K562 (cell line): ENCODE results near the gene SEMA6D. TPM values are rescaled to one million over a fixed set of nuclear protein-coding genes. Genes with fewer than 3 reads are reported as not detected.

Source experiments
- ATAC-seq: fragments of 200-7000 bp; cut with Tn5 transposase; 3 replicates; pipeline ENCODE4 v1.9.1; 2020; ENCODE audit warnings: moderate library complexity
- BruUV-seq: library from RNA; stranded (reverse); fragments of 400-500 nt; replicated peaks from 2 replicates; lab custom pipeline; 2021; lab: Mats Ljungman, UMichigan
- CTCF ChIA-PET: fragments of 300-600 bp; formaldehyde crosslinking; extraction: SDS; loops from one replicate; lab custom pipeline; 2021; ENCODE audit warnings: low intra/inter-chr PET ratio; lab: Yijun Ruan, JAX
- POLR2A ChIA-PET: fragments of 300-600, 350-650 bp; sonication (Branson Sonifier 250); formaldehyde crosslinking; extraction: SDS; loops from one replicate; lab custom pipeline; 2021; ENCODE audit warnings: antibody characterized with exemption, inconsistent platforms; lab: Yijun Ruan, JAX
- DNase-seq, 4 experiments: peaks; one replicate each; pipeline versions ENCODE4 v3.0.0 to v3.0.0-alpha.2; 2011 to 2018; ENCODE audit warnings: low spot score in 3 of 4, mixed read lengths in 3 of 4; ENCODE audit errors: extremely low read depth in 1 of 4
- FAIRE-seq: peaks from 2 replicates; lab custom pipeline; 2011; peaks lifted over from hg19 to GRCh38; lab: Jason Lieb, UNC
- H2AFZ ChIP-seq: 2 replicates; pipeline ENCODE4 v1.6.0; 2011; ENCODE audit warnings: low read depth, low read length, control low read depth, inconsistent platforms
- H3K27ac ChIP-seq: fragments of 200-600 bp; 3 replicates; pipeline ENCODE4 v1.8.0; 2011; ENCODE audit warnings: low read depth, mild to moderate bottlenecking, control low read depth, inconsistent platforms, low read length, moderate library complexity, mixed read lengths; ENCODE audit errors: extremely low read depth
- H3K27me3 ChIP-seq, 2 experiments: fragments of 300-600 bp in 1 of 2; 2 replicates in 1 of 2; 3 replicates in 1 of 2; pipeline versions ENCODE4 v1.6.0 to v1.8.0; 2011; ENCODE audit warnings: inconsistent platforms in 2 of 2, low read length in 2 of 2, mild to moderate bottlenecking in 1 of 2, mixed read lengths in 1 of 2, moderate library complexity in 1 of 2; ENCODE audit not compliant: control insufficient read depth in 2 of 2, insufficient read depth in 2 of 2
- H3K36me3 ChIP-seq: fragments of 300-600 bp; 3 replicates; pipeline ENCODE4 v1.8.0; 2011; ENCODE audit warnings: mild to moderate bottlenecking, low read length, inconsistent platforms; ENCODE audit not compliant: control insufficient read depth, insufficient read depth
- H3K4me1 ChIP-seq, 2 experiments: fragments of 200-600 bp in 1 of 2; replicated peaks in 1 of 2; 2 replicates in 1 of 2; 3 replicates in 1 of 2; pipeline versions ENCODE4 v1.5.1 to v1.8.0; 2011; ENCODE audit warnings: inconsistent platforms in 2 of 2, low read length in 2 of 2, mild to moderate bottlenecking in 1 of 2, mixed read lengths in 1 of 2, moderate library complexity in 1 of 2; ENCODE audit not compliant: control insufficient read depth in 2 of 2, insufficient read depth in 2 of 2
- H3K4me2 ChIP-seq: 2 replicates; pipeline ENCODE4 v1.6.1; 2011; ENCODE audit warnings: low read length, control low read depth, inconsistent platforms, mixed read lengths; ENCODE audit not compliant: insufficient read depth
- H3K4me3 ChIP-seq: fragments of 200-600 bp; sonication (generic), shearing (Covaris generic); 2 replicates; pipeline ENCODE4 v1.5.1; 2016; ENCODE audit warnings: control low read depth, inconsistent platforms
- H3K79me2 ChIP-seq: fragments of 200-600 bp; 3 replicates; pipeline ENCODE4 v1.8.0; 2011; ENCODE audit warnings: low read length, inconsistent platforms; ENCODE audit not compliant: control insufficient read depth, insufficient read depth
- H3K9ac ChIP-seq, 2 experiments: 2 replicates each; pipeline versions ENCODE4 v1.6.0 to v1.6.1; 2011; ENCODE audit warnings: low read depth in 2 of 2, low read length in 2 of 2, control low read depth in 1 of 2, inconsistent platforms in 1 of 2, mild to moderate bottlenecking in 1 of 2, mixed read lengths in 1 of 2; ENCODE audit not compliant: insufficient read depth in 1 of 2
- H3K9me1 ChIP-seq: one replicate; pipeline ENCODE4 v1.6.0; 2011; ENCODE audit warnings: inconsistent platforms, mild to moderate bottlenecking, low read length, moderate library complexity; ENCODE audit not compliant: control insufficient read depth, insufficient read depth
- H3K9me3 ChIP-seq: replicated peaks from 2 replicates; pipeline ENCODE4 v1.5.1; 2011; ENCODE audit warnings: low read depth, low read length, inconsistent platforms; ENCODE audit not compliant: control insufficient read depth, insufficient read depth
- H4K20me1 ChIP-seq: replicated peaks from 2 replicates; pipeline ENCODE4 v1.6.1; 2011; ENCODE audit warnings: low read length, inconsistent platforms, mixed read lengths; ENCODE audit not compliant: control insufficient read depth, insufficient read depth
- C11orf30 ChIP-seq: fragments of 450-650 bp; IDR thresholded peaks from 2 replicates; pipeline ENCODE4 v1.6.1; 2016; ENCODE audit warnings: low read depth, mild to moderate bottlenecking
- CREB1 ChIP-seq, 2 experiments: sonication (generic) in 1 of 2; formaldehyde crosslinking in 1 of 2; IDR thresholded peaks; 2 replicates each; pipeline versions ENCODE4 v1.6.1 to v1.8.0; 2012 to 2022; ENCODE audit warnings: inconsistent platforms in 1 of 2, mild to moderate bottlenecking in 1 of 2, missing genetic modification reagents in 1 of 2, moderate library complexity in 1 of 2
- CREBBP ChIP-seq: IDR thresholded peaks from one replicate; pipeline ENCODE4 v1.6.1; 2012; ENCODE audit warnings: low read depth, mild to moderate bottlenecking, control low read depth, inconsistent platforms, low read length
- EP400 ChIP-seq: fragments of 450-650 bp; IDR thresholded peaks from 2 replicates; pipeline ENCODE4 v1.6.1; 2017; ENCODE audit warnings: antibody characterized with exemption, mild to moderate bottlenecking, moderate library complexity
- ETV1 ChIP-seq: fragments of 450-650 bp; conservative IDR thresholded peaks from 2 replicates; pipeline ENCODE4 v1.6.1; 2016; ENCODE audit warnings: missing genetic modification characterization, control low read depth, low read depth, missing compliant biosample characterization
- GTF2F1 ChIP-seq: IDR thresholded peaks from 2 replicates; pipeline ENCODE4 v1.6.1; 2011; ENCODE audit warnings: low read depth, low read length, improper control_type of control experiment
- MCM3 ChIP-seq: fragments of 450-650 bp; IDR thresholded peaks from 2 replicates; pipeline ENCODE4 v1.6.1; 2016
- NFYB ChIP-seq: IDR thresholded peaks from 2 replicates; pipeline ENCODE4 v1.6.1; 2011; ENCODE audit warnings: mild to moderate bottlenecking, moderate library complexity; ENCODE audit not compliant: insufficient read length; ENCODE audit errors: extremely low read depth
- PML ChIP-seq: IDR thresholded peaks from 2 replicates; pipeline ENCODE4 v1.6.1; 2012; ENCODE audit warnings: low read length, inconsistent platforms
- RFX7 ChIP-seq: fragments of 250-450 bp; sonication (Bioruptor Pico); IDR thresholded peaks from 2 replicates; pipeline ENCODE4 v1.5.1; 2021; ENCODE audit warnings: mild to moderate bottlenecking
- SP2 ChIP-seq: IDR thresholded peaks from 2 replicates; pipeline ENCODE4 v1.6.1; 2011; ENCODE audit warnings: mild to moderate bottlenecking, low read depth, low read length, moderate library complexity; ENCODE audit not compliant: poor library complexity, severe bottlenecking; ENCODE audit errors: extremely low read depth
- ZBTB17 ChIP-seq: fragments of 450-650 bp; formaldehyde crosslinking; IDR thresholded peaks from 2 replicates; pipeline ENCODE4 v1.4.0; 2020; ENCODE audit warnings: mild to moderate bottlenecking
- ZFX ChIP-seq: sonication (generic); formaldehyde crosslinking; IDR thresholded peaks from 2 replicates; pipeline ENCODE4 v1.8.0; 2022; ENCODE audit warnings: mild to moderate bottlenecking, missing genetic modification reagents, moderate library complexity
- ZNF133 ChIP-seq: fragments of 250-450 bp; sonication (Bioruptor Pico); IDR thresholded peaks from 2 replicates; pipeline ENCODE4 v1.4.0; 2020; ENCODE audit warnings: mild to moderate bottlenecking
- ZNF3 ChIP-seq: fragments of 250-450 bp; sonication (Bioruptor Pico); IDR thresholded peaks from 2 replicates; pipeline ENCODE4 v1.5.0; 2021; ENCODE audit warnings: mild to moderate bottlenecking, moderate library complexity
- ZNF384 ChIP-seq: IDR thresholded peaks from 2 replicates; pipeline ENCODE4 v1.6.1; 2012; ENCODE audit warnings: low read depth, low read length, improper control_type of control experiment
- ZNF589 ChIP-seq: fragments of 200-800 bp; sonication (Bioruptor generic); IDR thresholded peaks from 2 replicates; pipeline ENCODE4 v1.6.1; 2016; ENCODE audit warnings: low read depth, missing genetic modification characterization, missing compliant biosample characterization
- in situ Hi-C: fragments of 300-500 bp; cut with MboI; formaldehyde crosslinking; loops from 4 replicates; pipeline ENCODE4 v1.15.0; 2018; ENCODE audit warnings: inconsistent platforms, mixed read lengths
- intact Hi-C: fragments of 100-400 bp; cut with micrococcal nuclease; formaldehyde crosslinking; loops from 2 replicates; pipeline ENCODE4 v1.14.2; 2022
- polyA plus RNA-seq, 8 experiments: library from polyadenylated mRNA; depleted of rRNA in 4 of 8; stranded (reverse) in 5 of 8; unstranded in 3 of 8; fragments of >200 nt; fragmentation: Nextera tagmentation in 2 of 8; fragmentation: Illumina TruSeq in 1 of 8; extraction: Ambion mirVana in 2 of 8; extraction: Trizol in 1 of 8; gene quantifications; 2 replicates each; pipeline versions ENCODE4 v1.2.1 to v1.2.3, GENCODE V29; 2011 to 2014; ENCODE audit warnings: inconsistent platforms in 1 of 8, missing spikeins in 1 of 8
- total RNA-seq, 7 experiments: library from RNA; depleted of rRNA in 6 of 7; stranded (reverse); fragments of >200 nt in 6 of 7; fragmentation: Illumina TruSeq in 2 of 7; extraction: Trizol in 2 of 7; gene quantifications; 2 replicates each; pipeline versions ENCODE4 v1.2.1 to v1.2.3, GENCODE V29; 2011 to 2021; ENCODE audit warnings: low replicate concordance in 1 of 7
- TF ChIP-seq, protein P1 (sequence below): sonication (generic); formaldehyde crosslinking; IDR thresholded peaks from 2 replicates; pipeline ENCODE4 v1.9.0; 2022; ENCODE audit warnings: mild to moderate bottlenecking, missing genetic modification reagents
- TF ChIP-seq, protein P2 (sequence below), 2 experiments: IDR thresholded peaks; 2 replicates each; pipeline ENCODE4 v1.6.1; 2011; ENCODE audit warnings: borderline replicate concordance in 1 of 2, control low read depth in 1 of 2, low read depth in 1 of 2, low read length in 1 of 2, mild to moderate bottlenecking in 1 of 2, mixed read lengths in 1 of 2, moderate library complexity in 1 of 2; ENCODE audit not compliant: insufficient read depth in 1 of 2, insufficient read length in 1 of 2, poor library complexity in 1 of 2, severe bottlenecking in 1 of 2; ENCODE audit errors: extremely low read depth in 1 of 2

SEMA6D gene
- total and polyA plus RNA-seq, 9 of the 15 experiments (the other 6 are each of a cell fraction or from before 2014, with no cell fraction given) = not detected

DNA sequence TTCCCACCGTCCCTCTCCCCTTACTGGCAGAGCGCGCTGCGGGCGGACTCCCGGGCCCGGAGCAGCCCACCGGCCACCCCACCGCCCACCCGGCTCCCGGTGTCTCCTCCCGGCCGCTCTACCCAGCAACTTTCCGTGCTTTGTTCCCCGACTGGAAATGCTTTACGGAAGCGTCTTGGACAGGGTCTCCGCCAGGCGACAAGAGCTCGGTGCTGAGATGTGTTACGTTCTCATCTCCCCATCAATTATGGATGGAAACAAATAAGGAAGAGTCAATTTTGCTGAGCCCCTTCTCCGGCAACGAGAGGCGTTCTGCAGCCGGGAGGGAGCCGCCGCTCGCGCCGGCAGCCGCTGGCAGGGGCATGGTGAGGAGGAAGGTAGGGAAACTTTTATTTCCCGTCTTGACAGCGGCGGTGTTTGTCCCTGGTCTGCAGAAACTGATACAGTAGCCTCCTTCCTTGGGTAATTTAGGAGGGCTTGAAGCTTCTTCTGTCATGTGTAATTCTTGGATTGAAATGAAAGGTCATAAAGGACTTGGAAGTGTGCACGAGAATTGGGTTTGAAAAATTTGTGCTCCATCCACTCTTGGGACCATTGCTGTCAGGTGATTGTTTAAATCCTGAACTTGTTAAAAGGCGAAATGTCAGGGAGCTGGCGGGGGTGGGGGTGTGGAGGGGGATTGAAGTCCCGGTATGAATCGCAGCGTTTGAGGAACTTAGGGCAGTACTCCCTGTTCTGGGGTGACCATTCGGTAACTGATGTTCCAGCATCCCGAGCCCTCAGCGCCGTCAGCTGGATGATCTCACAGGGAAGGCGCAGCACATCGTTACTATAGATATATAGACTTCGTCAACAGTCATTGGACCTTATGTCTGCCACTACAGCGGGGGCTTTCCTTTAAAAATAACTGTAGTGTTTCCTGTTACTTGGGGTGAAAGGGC is 1.5 kb downstream of the SEMA6D start (continued):
- TF ChIP-seq, protein P1, sequence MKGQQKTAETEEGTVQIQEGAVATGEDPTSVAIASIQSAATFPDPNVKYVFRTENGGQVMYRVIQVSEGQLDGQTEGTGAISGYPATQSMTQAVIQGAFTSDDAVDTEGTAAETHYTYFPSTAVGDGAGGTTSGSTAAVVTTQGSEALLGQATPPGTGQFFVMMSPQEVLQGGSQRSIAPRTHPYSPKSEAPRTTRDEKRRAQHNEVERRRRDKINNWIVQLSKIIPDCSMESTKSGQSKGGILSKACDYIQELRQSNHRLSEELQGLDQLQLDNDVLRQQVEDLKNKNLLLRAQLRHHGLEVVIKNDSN (CRISPR knock-in tag) = no peak
- no peak for TF ChIP-seq CREB1 (IDR thresholded peaks at IDR 0.05)
- no peak for TF ChIP-seq CREB1 (CRISPR knock-in tag; IDR thresholded peaks at IDR 0.05)
- TF ChIP-seq C11orf30 = no peak
- TF ChIP-seq ZNF3 (CRISPR knock-in tag) = no peak
- TF ChIP-seq ZFX (CRISPR knock-in tag) = no peak
- TF ChIP-seq ZNF589 = no peak
- TF ChIP-seq ETV1 (tag) = no peak
- TF ChIP-seq ZNF133 (CRISPR knock-in tag) = no peak

- DNase-seq (no peak), ATAC-seq (no peak), FAIRE-seq (no peak)
- CTCF ChIA-PET = no interaction called here
- in situ Hi-C loops = no loop called here
- Histone ChIP-seq H3K4me2 (no peak overlapping the region), H3K36me3 (no peaks in the 10 kb centered on the region), H3K27ac (no peak overlapping the region), H4K20me1 (no peaks in the 10 kb centered on the region), H3K9me1 (no peaks in the 10 kb centered on the region), H3K79me2 (no peaks in the 10 kb centered on the region), H3K9me3 (no peaks in the 10 kb centered on the region), H3K4me1 (peaks cover 0 to 4% of the 10 kb centered on the region in 2 experiments; a peak in 1 of 5 replicates), H2AFZ (no peak overlapping the region), H3K27me3 (no peaks in the 10 kb centered on the region), H3K9ac (no peak overlapping the region), H3K4me3 (no peak overlapping the region)
- no TSS peak for BruUV-seq
- POLR2A ChIA-PET = no interaction called here
- intact Hi-C loops = no loop called here
- no peak for TF ChIP-seq EP400
- TF ChIP-seq SP2 = no peak
- no peak for TF ChIP-seq PML
- no peak for TF ChIP-seq ZBTB17 (CRISPR knock-in tag)
- TF ChIP-seq MCM3 = no peak
- no peak for TF ChIP-seq GTF2F1
- TF ChIP-seq, protein P2, sequence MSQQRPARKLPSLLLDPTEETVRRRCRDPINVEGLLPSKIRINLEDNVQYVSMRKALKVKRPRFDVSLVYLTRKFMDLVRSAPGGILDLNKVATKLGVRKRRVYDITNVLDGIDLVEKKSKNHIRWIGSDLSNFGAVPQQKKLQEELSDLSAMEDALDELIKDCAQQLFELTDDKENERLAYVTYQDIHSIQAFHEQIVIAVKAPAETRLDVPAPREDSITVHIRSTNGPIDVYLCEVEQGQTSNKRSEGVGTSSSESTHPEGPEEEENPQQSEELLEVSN (IDR thresholded peaks at IDR 0.05; ENCODE audit: borderline replicate concordance in 1 of 2, extremely low read depth in 1 of 2, insufficient read depth in 1 of 2, insufficient read length in 1 of 2, low read depth in 1 of 2, low read length in 1 of 2, poor library complexity in 1 of 2, severe bottlenecking in 1 of 2) = no peak
- TF ChIP-seq CREBBP = no peak
- no peak for TF ChIP-seq ZNF384
- TF ChIP-seq NFYB = no peak
- TF ChIP-seq RFX7 (CRISPR knock-in tag) = no peak
These were observed 2.4 kb downstream of the SEMA6D start for GRCh38 chr15:47719730-47720129.
